ENCODE results near the gene AFP.
"Not testable (repeated sequence)": the region's sequence is repeated elsewhere in the genome, so short reads cannot be mapped to it uniquely, and the experiment has no call there.

Gene AFP

GRCh38 chr4:73435984-73436383 is at the start of gene AFP:
Gene AFP (plus strand): TSS chr4:73436221. CDS start chr4:73436263, 42 bp downstream.
- Histone ChIP-seq H3K36me3 (ENCODE audit: insufficient read depth, low read length) (no peaks in the 10 kb centered on the region), H3K4me1 (ENCODE audit: insufficient read depth, low read length) (no peaks in the 10 kb centered on the region), H3K9ac (ENCODE audit: low read depth, low read length) (no peak within 1 kb of the TSS), H3K9me3 (ENCODE audit: control insufficient read depth, insufficient read depth, low read length) (no peaks in the 10 kb centered on the region)

GRCh38 chr4:73387552-73387951 is 48.5 kb upstream of the AFP start:
- Histone ChIP-seq H3K36me3 (ENCODE audit: insufficient read depth, low read length) (no peaks in the 10 kb centered on the region), H3K9ac (ENCODE audit: low read depth, low read length) (no peak overlapping the region), H3K4me1 (ENCODE audit: insufficient read depth, low read length) (0 out of 2 replicates have a peak, but pooled peaks cover 3% of the 10 kb centered on the region), H3K9me3 (ENCODE audit: control insufficient read depth, insufficient read depth, low read length) (no peaks in the 10 kb centered on the region)

- Histone ChIP-seq H3K9ac (ENCODE audit: low read depth, low read length) (no peak overlapping the region), H3K4me1 (ENCODE audit: insufficient read depth, low read length) (0 out of 2 replicates have a peak, but pooled peaks cover 3% of the 10 kb centered on the region)
Measured at GRCh38 chr4:73388887-73389286, 47.1 kb upstream of the AFP start.

GRCh38 chr4:73389663-73390062 is 46.4 kb upstream of the AFP start:
- not testable (repeated sequence) for H3K9ac ChIP-seq (ENCODE audit: low read depth, low read length); H3K4me1 ChIP-seq (ENCODE audit: insufficient read depth, low read length); H3K9me3 ChIP-seq (ENCODE audit: control insufficient read depth, insufficient read depth, low read length); H3K36me3 ChIP-seq (ENCODE audit: insufficient read depth, low read length)

More at GRCh38 chr4:73388887-73389286, 47.1 kb upstream of the AFP start:
- Histone ChIP-seq H3K9me3 (ENCODE audit: control insufficient read depth, insufficient read depth, low read length) (no peaks in the 10 kb centered on the region), H3K36me3 (ENCODE audit: insufficient read depth, low read length) (no peaks in the 10 kb centered on the region)

- H3K36me3 ChIP-seq (ENCODE audit: insufficient read depth, low read length), result no peaks in the 10 kb centered on the region
- H3K9me3 ChIP-seq (ENCODE audit: control insufficient read depth, insufficient read depth, low read length), result no peaks in the 10 kb centered on the region
- H3K4me1 ChIP-seq (ENCODE audit: insufficient read depth, low read length), result no peaks in the 10 kb centered on the region
Measured at GRCh38 chr4:73391774-73392173, 44.2 kb upstream of the AFP start.

GRCh38 chr4:73392936-73393335 is 43.1 kb upstream of the AFP start:
- Histone ChIP-seq H3K9ac (ENCODE audit: low read depth, low read length) (no peak overlapping the region), H3K9me3 (ENCODE audit: control insufficient read depth, insufficient read depth, low read length) (no peaks in the 10 kb centered on the region), H3K4me1 (ENCODE audit: insufficient read depth, low read length) (no peaks in the 10 kb centered on the region), H3K36me3 (ENCODE audit: insufficient read depth, low read length) (no peaks in the 10 kb centered on the region)

More at GRCh38 chr4:73391774-73392173, 44.2 kb upstream of the AFP start:
- H3K9ac ChIP-seq (ENCODE audit: low read depth, low read length), result no peak overlapping the region

GRCh38 chr4:73396304-73396703 is 39.7 kb upstream of the AFP start:
- no peaks in the 10 kb centered on the region for H3K4me1 ChIP-seq (ENCODE audit: insufficient read depth, low read length)
- no peak overlapping the region for H3K9ac ChIP-seq (ENCODE audit: low read depth, low read length)
- no peaks in the 10 kb centered on the region for H3K36me3 ChIP-seq (ENCODE audit: insufficient read depth, low read length)
- H3K9me3 ChIP-seq (ENCODE audit: control insufficient read depth, insufficient read depth, low read length), result no peaks in the 10 kb centered on the region

GRCh38 chr4:73396993-73397972 is 38.7 kb upstream of the AFP start:
- Histone ChIP-seq H3K9me3 (ENCODE audit: control insufficient read depth, insufficient read depth, low read length) (no peaks in the 10 kb centered on the region), H3K36me3 (ENCODE audit: insufficient read depth, low read length) (no peaks in the 10 kb centered on the region), H3K9ac (ENCODE audit: low read depth, low read length) (no peak overlapping the region), H3K4me1 (ENCODE audit: insufficient read depth, low read length) (no peaks in the 10 kb centered on the region)

GRCh38 chr4:73401412-73401811 is 34.6 kb upstream of the AFP start:
- Histone ChIP-seq H3K9me3 (ENCODE audit: control insufficient read depth, insufficient read depth, low read length) (no peaks in the 10 kb centered on the region), H3K4me1 (ENCODE audit: insufficient read depth, low read length) (no peaks in the 10 kb centered on the region), H3K9ac (ENCODE audit: low read depth, low read length) (no peak overlapping the region), H3K36me3 (ENCODE audit: insufficient read depth, low read length) (no peaks in the 10 kb centered on the region)

- Histone ChIP-seq H3K9me3 (ENCODE audit: control insufficient read depth, insufficient read depth, low read length) (no peaks in the 10 kb centered on the region), H3K4me1 (ENCODE audit: insufficient read depth, low read length) (peaks cover 6% of the 10 kb centered on the region; the same call in 1 of the 2 replicates), H3K36me3 (ENCODE audit: insufficient read depth, low read length) (no peaks in the 10 kb centered on the region), H3K9ac (ENCODE audit: low read depth, low read length) (no peak within 1 kb of the TSS)
Measured at GRCh38 chr4:73404042-73404441, 32.0 kb upstream of the AFP start, which contains the start of gene ALB. Gene ALB (plus strand): TSS chr4:73404287. CDS start chr4:73404328, 41 bp downstream.

GRCh38 chr4:73404457-73404856 is 31.6 kb upstream of the AFP start:
- no peak overlapping the region for H3K9ac ChIP-seq (ENCODE audit: low read depth, low read length)
- peaks cover 6% of the 10 kb centered on the region; the same call in 1 of the 2 replicates for H3K4me1 ChIP-seq (ENCODE audit: insufficient read depth, low read length)
- no peaks in the 10 kb centered on the region for H3K9me3 ChIP-seq (ENCODE audit: control insufficient read depth, insufficient read depth, low read length)
- no peaks in the 10 kb centered on the region for H3K36me3 ChIP-seq (ENCODE audit: insufficient read depth, low read length)

- Histone ChIP-seq H3K36me3 (ENCODE audit: insufficient read depth, low read length) (no peaks in the 10 kb centered on the region), H3K9me3 (ENCODE audit: control insufficient read depth, insufficient read depth, low read length) (no peaks in the 10 kb centered on the region), H3K4me1 (ENCODE audit: insufficient read depth, low read length) (peaks cover 6% of the 10 kb centered on the region; the same call in 1 of the 2 replicates), H3K9ac (ENCODE audit: low read depth, low read length) (no peak overlapping the region)
Measured at GRCh38 chr4:73405138-73405537, 30.9 kb upstream of the AFP start.

GRCh38 chr4:73406548-73406875 is 29.5 kb upstream of the AFP start:
- no peak overlapping the region for H3K9ac ChIP-seq (ENCODE audit: low read depth, low read length)
- H3K9me3 ChIP-seq (ENCODE audit: control insufficient read depth, insufficient read depth, low read length), result no peaks in the 10 kb centered on the region
- H3K36me3 ChIP-seq (ENCODE audit: insufficient read depth, low read length), result no peaks in the 10 kb centered on the region
- H3K4me1 ChIP-seq (ENCODE audit: insufficient read depth, low read length), result peaks cover 6% of the 10 kb centered on the region; the same call in 1 of the 2 replicates

GRCh38 chr4:73407227-73407673 is 28.8 kb upstream of the AFP start:
- Histone ChIP-seq H3K4me1 (ENCODE audit: insufficient read depth, low read length) (peaks cover 6% of the 10 kb centered on the region; the same call in 1 of the 2 replicates), H3K9me3 (ENCODE audit: control insufficient read depth, insufficient read depth, low read length) (no peaks in the 10 kb centered on the region), H3K9ac (ENCODE audit: low read depth, low read length) (no peak overlapping the region), H3K36me3 (ENCODE audit: insufficient read depth, low read length) (no peaks in the 10 kb centered on the region)

All from ES-I3 (cell line).